Measurements from ENCODE around the gene MBNL3.

Gene MBNL3

DNA sequence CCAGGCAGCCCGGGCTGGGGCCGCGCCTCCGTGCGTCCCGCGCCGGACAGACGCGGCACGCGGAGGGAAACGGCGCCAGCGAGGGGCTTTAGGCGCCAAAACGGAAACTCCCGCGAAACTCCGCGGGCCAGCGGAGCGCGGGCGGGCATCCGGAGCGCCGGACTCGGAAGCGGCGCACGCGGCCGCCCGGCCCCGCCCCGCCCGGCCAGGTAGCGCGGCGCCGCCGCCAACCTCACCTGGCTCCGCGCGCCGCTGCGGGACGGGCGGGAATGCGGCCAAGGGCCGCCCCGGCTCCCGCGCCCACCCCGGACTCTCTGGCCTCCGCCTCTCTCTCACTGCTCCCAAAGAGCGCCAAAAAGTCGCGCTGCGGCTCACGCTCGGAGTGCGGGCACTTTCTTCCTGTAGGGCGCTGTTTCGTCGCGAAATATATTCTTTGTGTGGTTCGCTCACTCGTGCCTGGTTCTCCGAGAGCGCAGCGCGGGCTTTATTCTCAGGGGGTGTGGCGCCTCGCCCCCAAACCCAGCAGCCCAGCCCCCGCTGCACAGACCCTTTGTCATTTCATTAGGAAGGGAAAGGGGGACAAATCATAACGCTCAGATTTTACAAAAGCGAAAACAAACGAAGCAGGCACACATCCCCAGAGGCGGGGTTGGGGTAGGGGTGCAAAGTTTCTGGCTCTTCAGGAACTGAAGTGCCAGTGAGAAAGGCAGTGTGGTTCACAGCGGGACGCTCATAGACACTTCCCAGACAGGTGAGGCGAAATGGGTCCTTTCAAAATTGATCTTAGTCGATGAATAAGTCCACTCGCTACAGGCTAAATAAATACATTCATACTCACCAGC, 961 bp upstream of the MBNL3 start:
- H3K4me1 Mint-ChIP-seq (ENCODE audit: low read depth): peaks cover 38% of the 10 kb centered on the region
- H3K36me3 Mint-ChIP-seq (ENCODE audit: low read depth): peaks cover 4% of the 10 kb centered on the region
- H3K9me3 Mint-ChIP-seq: no peaks in the 10 kb centered on the region
- peak; percentile 71 for DNase-seq
- H3K27me3 Mint-ChIP-seq: peaks cover 54% of the 10 kb centered on the region
- peak overlapping the region; percentile 88 for H3K4me3 Mint-ChIP-seq
- peak overlapping the region; percentile 96 for H3K27ac Mint-ChIP-seq

DNA sequence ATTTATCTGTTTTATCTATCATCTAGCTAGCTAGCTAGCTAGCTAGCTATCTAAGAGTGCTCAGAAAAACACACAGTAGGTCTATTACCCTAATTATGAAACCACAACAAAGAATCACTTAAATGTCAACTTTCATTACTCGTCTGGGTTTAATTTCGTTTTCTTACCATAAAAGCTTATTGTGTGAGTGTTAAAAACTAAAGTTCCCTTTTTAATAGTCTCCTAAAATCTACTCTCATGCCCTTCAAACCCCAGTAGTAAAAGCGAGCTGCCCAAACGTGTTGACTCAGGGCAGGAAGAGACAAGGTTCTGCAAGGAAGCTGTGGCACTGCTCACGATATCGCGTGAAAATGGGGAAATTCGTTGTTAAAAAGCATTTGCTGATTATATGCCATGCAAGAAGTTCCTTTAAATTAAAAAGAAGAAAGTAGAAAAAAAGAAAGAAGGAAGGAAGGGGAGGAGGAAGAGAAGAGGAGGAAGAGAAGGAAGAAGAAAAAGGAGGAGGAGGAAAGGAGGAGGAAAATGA, 595 bp downstream of the MBNL3 start:
- H3K27me3 Mint-ChIP-seq: peaks cover 57% of the 10 kb centered on the region
- H3K36me3 Mint-ChIP-seq (ENCODE audit: low read depth): peaks cover 4% of the 10 kb centered on the region
- H3K4me1 Mint-ChIP-seq (ENCODE audit: low read depth): peaks cover 44% of the 10 kb centered on the region
- H3K9me3 Mint-ChIP-seq: no peaks in the 10 kb centered on the region
- peak overlapping the region; percentile 91 for H3K27ac Mint-ChIP-seq
- peak; percentile 36 for DNase-seq
- H3K4me3 Mint-ChIP-seq: peak overlapping the region; percentile 86

DNA sequence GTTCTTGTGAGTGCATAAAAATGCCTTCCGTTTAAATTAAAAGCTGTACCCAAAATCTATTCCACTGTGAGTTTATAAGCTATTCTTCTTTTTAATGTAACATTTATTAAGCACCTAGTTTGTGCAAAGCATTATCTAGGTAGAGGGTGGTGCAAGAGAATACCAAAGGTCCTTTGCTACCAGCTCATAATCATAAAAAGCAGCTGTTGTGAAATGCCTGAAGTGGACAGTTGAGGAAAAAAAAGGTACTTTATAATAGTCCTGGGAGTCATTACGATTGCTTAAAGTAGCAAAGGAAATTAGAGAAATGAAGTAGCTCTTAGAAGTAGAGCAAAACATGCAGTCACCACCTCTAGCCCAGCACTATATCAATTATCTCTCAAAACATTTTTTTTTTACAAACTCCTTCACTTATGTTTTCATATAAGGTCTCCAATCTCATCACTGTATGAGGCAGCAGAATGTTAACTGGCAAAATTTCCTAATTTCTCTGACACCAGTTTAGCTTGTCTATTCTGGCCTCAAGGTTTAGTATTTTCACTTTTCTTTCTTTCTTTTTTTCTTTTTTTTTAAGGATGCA, 2.1 kb downstream of the MBNL3 start:
- Mint-ChIP-seq H3K36me3 (ENCODE audit: low read depth) (peaks cover 4% of the 10 kb centered on the region), H3K27ac (no peak overlapping the region), H3K27me3 (peaks cover 48% of the 10 kb centered on the region), H3K4me3 (no peak overlapping the region), H3K9me3 (no peaks in the 10 kb centered on the region), H3K4me1 (ENCODE audit: low read depth) (peaks cover 50% of the 10 kb centered on the region)
- no peak for DNase-seq

DNA sequence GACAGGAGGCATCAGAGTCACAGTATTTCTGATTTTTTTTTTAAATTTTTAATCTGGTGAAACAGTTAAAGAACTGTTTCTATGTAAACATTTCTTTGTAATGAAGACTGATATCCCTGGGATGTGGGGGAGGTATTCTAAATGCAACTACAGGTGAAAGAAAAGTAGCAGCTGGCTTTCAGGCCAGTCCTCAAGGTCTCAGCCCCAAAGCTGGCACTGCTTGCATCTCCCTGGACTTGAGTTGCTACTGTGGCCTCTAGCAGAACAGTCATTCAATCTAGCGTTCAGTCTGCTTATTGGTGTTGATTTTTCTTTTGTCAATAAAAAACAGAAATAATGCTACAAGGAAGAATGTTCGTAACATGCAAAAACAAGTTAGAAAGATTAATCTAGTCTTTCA, 4.9 kb downstream of the MBNL3 start:
- Mint-ChIP-seq H3K27me3 (peaks cover 30% of the 10 kb centered on the region), H3K4me1 (ENCODE audit: low read depth) (peaks cover 62% of the 10 kb centered on the region), H3K36me3 (ENCODE audit: low read depth) (peaks cover 4% of the 10 kb centered on the region), H3K27ac (no peak overlapping the region), H3K9me3 (no peaks in the 10 kb centered on the region), H3K4me3 (no peak overlapping the region)
- DNase-seq: no peak

DNA sequence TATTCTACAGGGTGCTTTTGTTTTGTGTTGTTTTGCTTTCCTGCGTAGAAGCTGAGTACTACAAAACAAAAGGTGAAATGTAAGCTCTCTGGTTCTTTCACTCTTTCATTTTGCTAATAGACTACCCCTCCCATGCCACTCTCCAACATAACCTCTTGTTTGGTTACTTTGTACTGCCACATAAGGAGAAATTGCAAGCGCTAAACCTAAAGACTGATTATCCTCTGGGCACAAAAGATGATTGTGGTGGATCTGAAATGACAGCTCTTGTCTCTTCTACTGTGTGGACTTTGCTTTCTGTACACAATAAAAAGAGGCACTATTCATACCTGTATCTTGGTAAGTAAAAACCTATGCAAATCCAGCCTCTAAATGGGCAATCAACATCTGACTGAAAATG, 5.3 kb downstream of the MBNL3 start:
- Mint-ChIP-seq H3K4me3 (no peak overlapping the region), H3K27ac (no peak overlapping the region)

DNA sequence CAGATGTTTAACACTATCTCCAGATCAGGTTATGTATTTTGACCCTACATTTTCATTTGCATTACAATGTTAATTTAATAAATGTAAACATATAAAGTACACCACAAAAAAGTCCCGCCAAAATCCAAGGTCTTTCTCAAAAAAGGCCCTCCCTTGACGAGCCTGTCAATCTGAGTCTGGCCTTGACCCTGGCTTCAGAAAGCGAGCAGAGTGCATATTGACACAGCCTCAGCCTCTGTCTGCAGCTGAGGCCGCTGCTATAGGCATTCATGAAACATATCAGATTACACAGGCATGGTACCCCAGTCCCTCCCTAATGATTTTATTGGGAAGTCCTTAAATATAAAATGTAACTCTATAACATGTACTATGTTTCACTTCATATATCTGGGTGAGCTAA, 6.2 kb downstream of the MBNL3 start:
- no peaks in the 10 kb centered on the region for H3K9me3 Mint-ChIP-seq
- DNase-seq: no peak
- H3K4me3 Mint-ChIP-seq: no peak overlapping the region
- peaks cover 59% of the 10 kb centered on the region for H3K4me1 Mint-ChIP-seq (ENCODE audit: low read depth)
- peaks cover 2% of the 10 kb centered on the region for H3K36me3 Mint-ChIP-seq (ENCODE audit: low read depth)
- H3K27me3 Mint-ChIP-seq: peaks cover 23% of the 10 kb centered on the region
- no peak overlapping the region for H3K27ac Mint-ChIP-seq

More for the DNA sequence above, 5.3 kb downstream of the MBNL3 start:
- Mint-ChIP-seq H3K36me3 (ENCODE audit: low read depth) (peaks cover 4% of the 10 kb centered on the region), H3K4me1 (ENCODE audit: low read depth) (peaks cover 62% of the 10 kb centered on the region), H3K9me3 (no peaks in the 10 kb centered on the region), H3K27me3 (peaks cover 30% of the 10 kb centered on the region)
- DNase-seq: no peak

DNA sequence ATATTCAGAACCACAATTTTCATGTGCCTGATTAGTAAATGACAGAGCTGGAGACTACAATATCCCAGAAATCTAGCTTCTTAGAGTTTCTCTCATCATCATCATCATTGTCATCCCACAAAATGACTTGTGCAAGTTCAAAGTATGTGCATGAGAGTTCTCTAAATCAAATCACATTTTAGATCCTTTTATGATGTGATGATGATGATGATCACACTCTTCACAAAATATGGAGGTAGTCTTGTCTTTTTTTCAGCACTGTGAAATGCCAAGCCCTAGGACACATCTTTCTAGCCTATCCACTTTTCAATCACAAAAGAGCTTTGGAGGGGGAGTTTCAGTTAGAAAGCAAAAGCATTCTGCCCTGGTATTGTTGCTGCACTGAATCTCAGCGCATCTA, 7.4 kb downstream of the MBNL3 start:
- Mint-ChIP-seq H3K36me3 (ENCODE audit: low read depth) (peaks cover 2% of the 10 kb centered on the region), H3K4me3 (peak overlapping the region; percentile 74), H3K27me3 (peaks cover 22% of the 10 kb centered on the region), H3K4me1 (ENCODE audit: low read depth) (peaks cover 54% of the 10 kb centered on the region), H3K27ac (peak overlapping the region; percentile 94), H3K9me3 (no peaks in the 10 kb centered on the region)
- no peak for DNase-seq

DNA sequence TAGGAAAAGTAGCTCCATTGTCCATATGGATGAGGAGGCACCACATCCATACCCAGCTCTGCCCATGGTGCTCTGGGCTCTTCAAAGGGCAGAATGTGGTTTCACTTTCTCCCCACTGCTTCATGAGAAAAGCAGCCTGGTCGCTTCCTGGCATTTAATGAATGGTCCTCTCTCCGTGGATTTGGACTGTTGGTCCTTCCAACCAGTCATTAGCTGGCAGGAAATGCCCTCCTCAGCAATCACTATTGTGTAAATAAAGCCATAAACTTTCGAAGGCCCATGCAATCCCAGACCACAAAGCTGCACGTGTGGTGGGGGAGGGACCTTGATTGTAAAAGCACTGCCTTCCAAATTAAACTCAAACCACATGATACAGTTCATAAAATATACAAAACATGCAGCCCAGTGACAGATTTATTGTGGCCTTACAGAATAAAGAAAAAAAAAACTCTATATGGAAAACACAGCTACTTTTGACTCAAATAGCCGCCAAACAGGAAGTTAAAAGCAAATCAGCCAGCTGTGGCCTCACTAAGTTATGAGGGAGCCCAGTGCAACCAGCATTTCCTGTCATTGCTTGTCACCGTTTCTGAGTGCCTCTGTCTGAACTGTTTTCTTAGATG, 8.1 kb downstream of the MBNL3 start:
- Mint-ChIP-seq H3K27ac (peak overlapping the region; percentile 94), H3K9me3 (no peaks in the 10 kb centered on the region), H3K27me3 (peaks cover 17% of the 10 kb centered on the region), H3K4me3 (peak overlapping the region; percentile 74), H3K36me3 (ENCODE audit: low read depth) (peaks cover 2% of the 10 kb centered on the region), H3K4me1 (ENCODE audit: low read depth) (peaks cover 50% of the 10 kb centered on the region)
- peak; percentile 43 for DNase-seq

DNA sequence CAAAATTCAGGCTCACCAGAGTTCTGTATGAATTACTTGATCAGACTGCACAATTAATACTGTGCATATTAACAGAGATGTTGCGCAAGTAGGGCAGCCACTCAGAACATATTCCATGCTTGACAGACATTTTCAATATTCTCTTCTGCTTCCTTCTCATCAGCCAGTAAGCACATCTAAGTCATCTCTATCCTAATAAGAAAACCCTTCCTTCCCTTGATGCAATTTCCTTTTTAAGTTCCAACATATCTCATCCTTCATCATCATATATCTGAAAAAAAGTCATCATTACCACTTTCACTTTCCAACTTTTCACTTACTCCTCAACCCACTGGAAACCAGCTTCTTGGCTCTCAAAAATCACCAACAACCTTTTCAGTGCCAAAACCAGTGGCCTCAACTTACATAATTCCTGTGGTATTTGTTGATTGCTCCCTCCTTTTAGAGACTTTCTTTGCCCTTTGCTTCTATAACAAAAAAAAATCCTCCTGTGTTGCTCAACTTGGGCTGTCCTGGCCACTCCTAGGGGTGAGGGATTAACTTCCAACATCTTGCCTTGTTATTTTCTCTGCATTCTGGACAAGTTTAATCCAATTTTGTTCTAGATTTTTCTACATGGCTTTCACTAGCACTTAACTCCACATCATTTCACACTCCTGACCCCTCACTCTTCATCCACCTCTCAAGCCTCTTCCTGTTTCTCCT, 14.1 kb downstream of the MBNL3 start:
- peak overlapping the region; percentile 7 for H3K27ac Mint-ChIP-seq
- H3K4me3 Mint-ChIP-seq: no peak overlapping the region
- H3K27me3 Mint-ChIP-seq: peaks cover 19% of the 10 kb centered on the region
- DNase-seq: no peak
- H3K36me3 Mint-ChIP-seq (ENCODE audit: low read depth): no peaks in the 10 kb centered on the region
- peaks cover 24% of the 10 kb centered on the region for H3K4me1 Mint-ChIP-seq (ENCODE audit: low read depth)
- no peaks in the 10 kb centered on the region for H3K9me3 Mint-ChIP-seq

DNA sequence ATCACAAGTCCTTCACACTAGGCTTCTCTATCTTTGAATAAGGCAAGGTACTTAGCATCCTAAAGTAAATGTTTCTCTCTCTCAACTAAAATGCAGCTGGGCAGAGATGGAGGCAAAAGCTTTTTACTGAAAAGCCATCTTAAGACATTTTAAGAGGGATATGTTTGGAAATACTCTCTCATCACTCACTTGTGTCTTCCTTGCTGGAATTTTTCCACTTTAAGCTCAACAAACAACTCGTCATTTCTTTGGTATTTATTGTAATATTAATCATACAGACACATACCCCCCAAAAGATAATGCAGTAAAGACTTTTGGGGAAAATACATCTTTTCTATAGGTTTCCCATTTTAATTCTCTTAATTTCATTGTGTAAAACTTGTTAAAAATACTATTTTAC, 16.4 kb downstream of the MBNL3 start:
- peaks cover 29% of the 10 kb centered on the region for H3K27me3 Mint-ChIP-seq
- H3K36me3 Mint-ChIP-seq (ENCODE audit: low read depth): no peaks in the 10 kb centered on the region
- no peak for DNase-seq
- H3K27ac Mint-ChIP-seq: no peak overlapping the region
- peaks cover 21% of the 10 kb centered on the region for H3K4me1 Mint-ChIP-seq (ENCODE audit: low read depth)
- H3K9me3 Mint-ChIP-seq: no peaks in the 10 kb centered on the region
- H3K4me3 Mint-ChIP-seq: no peak overlapping the region

DNA sequence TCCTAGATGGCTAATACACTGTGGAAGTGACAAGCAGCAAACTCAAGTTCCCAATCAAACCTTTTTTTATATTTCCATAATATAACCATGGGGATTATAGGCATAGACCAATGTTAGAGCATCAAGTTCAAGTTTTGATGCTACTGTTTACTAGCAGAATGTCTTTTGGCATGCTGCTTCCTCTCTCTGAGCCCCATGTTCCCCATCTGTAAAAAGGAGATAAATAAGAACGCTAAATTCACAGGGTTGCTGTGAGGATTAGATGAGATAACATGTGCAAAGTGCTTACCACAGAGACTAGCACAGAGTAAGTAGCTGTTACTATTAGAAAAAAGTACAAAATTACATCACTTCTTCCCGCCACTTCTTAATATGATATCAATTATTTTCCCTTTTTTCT, 18.0 kb downstream of the MBNL3 start:
- peaks cover 15% of the 10 kb centered on the region for H3K4me1 Mint-ChIP-seq (ENCODE audit: low read depth)
- no peaks in the 10 kb centered on the region for H3K9me3 Mint-ChIP-seq
- H3K36me3 Mint-ChIP-seq (ENCODE audit: low read depth): no peaks in the 10 kb centered on the region
- no peak overlapping the region for H3K27ac Mint-ChIP-seq
- no peak for DNase-seq
- H3K4me3 Mint-ChIP-seq: no peak overlapping the region
- H3K27me3 Mint-ChIP-seq: peaks cover 29% of the 10 kb centered on the region

DNA sequence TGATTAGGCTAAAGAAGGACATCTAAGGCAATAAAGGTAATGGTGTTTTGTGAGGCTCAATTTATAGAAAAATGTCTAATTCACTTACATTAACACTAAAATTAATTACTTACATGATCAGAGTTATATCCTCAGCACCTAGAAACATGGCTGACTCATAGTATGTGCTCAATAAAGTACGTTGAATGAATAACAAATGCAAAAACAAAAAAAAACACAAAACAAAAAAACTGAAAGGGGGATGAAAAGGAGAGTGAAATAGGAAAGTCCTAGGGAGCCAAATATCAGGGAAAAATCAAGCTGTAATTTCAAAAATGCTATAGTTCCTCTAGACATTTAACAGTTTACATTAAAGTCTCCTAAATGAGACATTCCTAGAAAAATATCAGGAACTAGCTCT, 18.7 kb downstream of the MBNL3 start:
- Mint-ChIP-seq H3K4me3 (no peak overlapping the region), H3K36me3 (ENCODE audit: low read depth) (no peaks in the 10 kb centered on the region)
- DNase-seq: no peak

DNA sequence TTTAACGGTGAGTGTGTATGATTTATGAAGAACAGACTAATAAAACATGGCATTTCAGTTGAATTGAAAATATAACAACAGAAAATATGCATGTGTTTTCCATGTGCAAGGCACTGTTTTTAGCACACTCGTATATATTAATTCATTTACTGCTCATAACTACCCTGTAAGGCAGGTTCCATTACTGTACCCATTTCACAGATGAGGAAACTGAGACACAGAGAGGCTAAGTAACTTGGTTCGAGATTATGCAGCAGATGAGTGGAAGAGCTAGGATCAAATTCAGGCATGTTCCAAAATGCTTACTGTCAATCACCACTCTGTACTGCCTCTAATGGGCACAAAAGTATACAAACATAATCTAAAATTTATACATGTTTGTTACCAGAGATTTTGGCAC, 20.4 kb downstream of the MBNL3 start:
- Mint-ChIP-seq H3K4me1 (ENCODE audit: low read depth) (no peaks in the 10 kb centered on the region), H3K27me3 (peaks cover 29% of the 10 kb centered on the region), H3K36me3 (ENCODE audit: low read depth) (no peaks in the 10 kb centered on the region), H3K27ac (no peak overlapping the region), H3K4me3 (no peak overlapping the region), H3K9me3 (no peaks in the 10 kb centered on the region)
- DNase-seq: no peak

More for the DNA sequence above, 18.7 kb downstream of the MBNL3 start:
- no peak overlapping the region for H3K27ac Mint-ChIP-seq
- H3K27me3 Mint-ChIP-seq: peaks cover 29% of the 10 kb centered on the region
- no peaks in the 10 kb centered on the region for H3K9me3 Mint-ChIP-seq
- H3K4me1 Mint-ChIP-seq (ENCODE audit: low read depth): peaks cover 11% of the 10 kb centered on the region

DNA sequence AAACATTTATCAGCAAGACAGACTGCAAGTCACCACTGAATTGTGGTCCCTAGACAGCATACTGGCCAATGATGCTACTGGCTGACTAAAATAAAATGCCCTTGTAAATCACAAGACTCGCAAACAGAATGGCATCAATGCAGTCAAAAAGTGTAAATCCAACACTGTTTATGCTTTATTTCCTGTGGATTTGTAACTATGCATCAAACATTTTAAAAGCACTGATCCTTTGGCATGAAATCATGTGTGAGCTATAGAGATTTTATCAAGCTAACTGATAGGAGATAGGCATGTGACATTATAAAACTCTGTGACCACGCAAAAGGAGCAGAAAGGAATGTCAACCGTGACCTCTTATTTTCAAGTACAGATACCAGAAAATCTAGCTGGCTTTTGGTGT, 20.8 kb downstream of the MBNL3 start:
- H3K36me3 Mint-ChIP-seq (ENCODE audit: low read depth): no peaks in the 10 kb centered on the region
- no peak overlapping the region for H3K4me3 Mint-ChIP-seq
- H3K9me3 Mint-ChIP-seq: no peaks in the 10 kb centered on the region
- no peaks in the 10 kb centered on the region for H3K4me1 Mint-ChIP-seq (ENCODE audit: low read depth)
- DNase-seq: no peak
- no peak overlapping the region for H3K27ac Mint-ChIP-seq
- H3K27me3 Mint-ChIP-seq: peaks cover 29% of the 10 kb centered on the region
